Erythroblast (primary cell): ENCODE results near the gene GNB1L.

Experiments
- GATA1 ChIP-seq: IDR thresholded peaks from 2 replicates; pipeline ENCODE4 v1.6.1; 2011; ENCODE audit warnings: low read depth, mild to moderate bottlenecking, control low read depth, low read length, moderate library complexity
- POLR2A ChIP-seq: IDR thresholded peaks from 2 replicates; pipeline ENCODE4 v1.6.1; 2011; ENCODE audit warnings: mild to moderate bottlenecking, low read length

DNA sequence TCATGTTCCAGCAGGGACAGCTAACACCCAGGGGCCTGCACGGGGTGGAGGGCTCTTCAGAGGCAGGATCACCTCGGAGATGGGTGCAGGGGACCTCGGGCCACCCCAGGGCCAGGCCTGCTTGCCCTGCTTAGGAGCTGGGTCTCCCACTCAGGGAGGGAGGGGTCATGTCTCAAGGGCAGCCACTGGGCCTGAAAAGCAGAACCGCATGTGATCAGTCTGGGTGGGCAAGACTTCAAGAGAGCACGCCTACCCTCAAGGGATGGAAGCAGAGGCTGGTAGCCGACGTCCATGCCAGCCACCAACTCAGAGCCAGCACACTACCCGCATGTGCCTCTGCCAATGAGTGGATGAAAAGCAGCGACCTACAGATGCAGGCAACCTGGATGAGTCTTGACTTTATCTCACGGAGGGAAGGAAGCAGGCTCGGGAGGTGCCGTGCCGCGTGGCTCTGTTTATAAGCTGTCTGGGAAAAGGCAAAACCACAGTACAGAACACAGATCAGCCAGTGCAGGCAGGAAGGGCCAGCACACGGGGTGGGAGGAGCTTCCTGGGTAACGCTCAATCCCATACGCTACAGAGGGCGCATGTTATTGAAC lies 78.1 kb downstream of the GNB1L start:
- TF ChIP-seq POLR2A = no peak
- TF ChIP-seq GATA1 = no peak
